Measurements from ENCODE around the gene THAP2. TPM values are rescaled to one million over a fixed set of nuclear protein-coding genes. Genes with fewer than 3 reads are reported as not detected.
A peak's percentile ranks its signal among the peaks of the same experiment; 100 is the strongest.

The THAP2 gene
- 10 to 100 TPM in 5 of 6 donors, 1 to 10 TPM in 1; 6.0 to 17.7 (median 12.2) TPM for polyA plus RNA-seq (ENCODE audit: low read depth in 6 of 6)

- peak; percentile 94 for DNase-seq
- peak within 1 kb of the TSS; percentile 91 to 100 (median 99) for H3K4me3 Mint-ChIP-seq
- no peaks in the 10 kb centered on the region for H3K27me3 Mint-ChIP-seq
- peaks cover 13 to 17% of the 10 kb centered on the region in 2 donors for H3K36me3 Mint-ChIP-seq
- ATAC-seq (ENCODE audit: low read depth in 2 of 2), result peak; percentile 74 to 75
- peak within 1 kb of the TSS; percentile 99 to 100 (median 100) for H3K27ac Mint-ChIP-seq
- no peaks in the 10 kb centered on the region for H3K9me3 Mint-ChIP-seq
- H3K4me1 Mint-ChIP-seq, result peaks cover 45 to 52% (median 45%) of the 10 kb centered on the region in 3 donors
Measured at GRCh38 chr12:71663561-71664410, at the start of gene THAP2, which contains the start of gene ZFC3H1. Gene THAP2 (plus strand): TSS chr12:71664301. CDS start chr12:71664510, 209 bp downstream. Gene ZFC3H1 (minus strand): TSS chr12:71663848. CDS start chr12:71663610, 238 bp downstream.

GRCh38 chr12:71621938-71622337 lies 42.2 kb upstream of the THAP2 start:
- H3K27ac Mint-ChIP-seq, result peak overlapping the region; percentile 4 to 86 (median 28)
- peaks cover 18 to 27% (median 20%) of the 10 kb centered on the region in 3 donors for H3K4me1 Mint-ChIP-seq
- H3K4me3 Mint-ChIP-seq, result no peak overlapping the region
- DNase-seq, result no peak
- peaks cover 35 to 50% of the 10 kb centered on the region in 2 donors for H3K36me3 Mint-ChIP-seq
- no peaks in the 10 kb centered on the region for H3K27me3 Mint-ChIP-seq
- H3K9me3 Mint-ChIP-seq, result no peaks in the 10 kb centered on the region
- ATAC-seq (ENCODE audit: low read depth in 2 of 2), result no peak

- Mint-ChIP-seq H3K27me3 (no peaks in the 10 kb centered on the region), H3K36me3 (peaks cover 19 to 32% of the 10 kb centered on the region in 2 donors), H3K4me3 (peak overlapping the region in 2 of 8 donors; percentile 16 to 51), H3K4me1 (peaks cover 18 to 27% (median 20%) of the 10 kb centered on the region in 3 donors), H3K9me3 (no peaks in the 10 kb centered on the region), H3K27ac (peak overlapping the region in 1 of 6 donors; percentile 27)
- ATAC-seq (ENCODE audit: low read depth in 2 of 2), result no peak
- DNase-seq, result no peak
Measured at GRCh38 chr12:71625476-71625875, 38.6 kb upstream of the THAP2 start.

GRCh38 chr12:71626098-71626497 lies 38.0 kb upstream of the THAP2 start:
- Mint-ChIP-seq H3K36me3 (peaks cover 13 to 26% of the 10 kb centered on the region in 2 donors), H3K9me3 (no peaks in the 10 kb centered on the region), H3K4me1 (peaks cover 14 to 22% (median 18%) of the 10 kb centered on the region in 3 donors), H3K27ac (peak overlapping the region in 5 of 6 donors; percentile 9 to 92 (median 34)), H3K27me3 (no peaks in the 10 kb centered on the region), H3K4me3 (peak overlapping the region in 2 of 8 donors; percentile 0 to 20)
- peak; percentile 40 for DNase-seq
- ATAC-seq (ENCODE audit: low read depth in 2 of 2), result peak; percentile 85 to 87

- no peaks in the 10 kb centered on the region for H3K27me3 Mint-ChIP-seq
- no peaks in the 10 kb centered on the region for H3K9me3 Mint-ChIP-seq
- no peak overlapping the region for H3K4me3 Mint-ChIP-seq
- H3K27ac Mint-ChIP-seq, result peak overlapping the region in 3 of 6 donors; percentile 9 to 77 (median 16)
- H3K36me3 Mint-ChIP-seq, result peaks cover 6 to 20% of the 10 kb centered on the region in 2 donors
- peaks cover 9 to 16% (median 13%) of the 10 kb centered on the region in 3 donors for H3K4me1 Mint-ChIP-seq
- no peak for ATAC-seq (ENCODE audit: low read depth in 2 of 2)
- no peak for DNase-seq
Measured at GRCh38 chr12:71626768-71627167, 37.3 kb upstream of the THAP2 start.

- peaks cover 5 to 21% of the 10 kb centered on the region in 2 donors for H3K36me3 Mint-ChIP-seq
- ATAC-seq (ENCODE audit: low read depth in 2 of 2), result no peak
Measured at GRCh38 chr12:71627438-71628002, 36.6 kb upstream of the THAP2 start.

GRCh38 chr12:71636704-71637115 lies 27.4 kb upstream of the THAP2 start:
- ATAC-seq (ENCODE audit: low read depth in 2 of 2), result peak; percentile 46 to 68
- Mint-ChIP-seq H3K27me3 (no peaks in the 10 kb centered on the region), H3K36me3 (peaks cover 12 to 27% of the 10 kb centered on the region in 2 donors), H3K9me3 (no peaks in the 10 kb centered on the region), H3K27ac (peak overlapping the region in 5 of 6 donors; percentile 36 to 88 (median 73)), H3K4me1 (peaks cover 5 to 8% (median 6%) of the 10 kb centered on the region in 3 donors), H3K4me3 (peak overlapping the region in 1 of 8 donors; percentile 10)
- DNase-seq, result peak; percentile 53

More at GRCh38 chr12:71627438-71628002, 36.6 kb upstream of the THAP2 start:
- peak overlapping the region in 1 of 6 donors; percentile 19 for H3K27ac Mint-ChIP-seq
- no peaks in the 10 kb centered on the region for H3K9me3 Mint-ChIP-seq
- peaks cover 5 to 11% (median 5%) of the 10 kb centered on the region in 3 donors for H3K4me1 Mint-ChIP-seq
- DNase-seq, result no peak
- no peak overlapping the region for H3K4me3 Mint-ChIP-seq
- no peaks in the 10 kb centered on the region for H3K27me3 Mint-ChIP-seq

- no peak overlapping the region for H3K4me3 Mint-ChIP-seq
- peaks cover 5 to 8% (median 6%) of the 10 kb centered on the region in 3 donors for H3K4me1 Mint-ChIP-seq
- H3K27ac Mint-ChIP-seq, result no peak overlapping the region
- no peaks in the 10 kb centered on the region for H3K9me3 Mint-ChIP-seq
- ATAC-seq (ENCODE audit: low read depth in 2 of 2), result no peak
- H3K36me3 Mint-ChIP-seq, result peaks cover 10 to 18% of the 10 kb centered on the region in 2 donors
- H3K27me3 Mint-ChIP-seq, result no peaks in the 10 kb centered on the region
- no peak for DNase-seq
Measured at GRCh38 chr12:71638499-71638898, 25.6 kb upstream of the THAP2 start.

- peaks cover 18 to 20% of the 10 kb centered on the region in 2 donors for H3K36me3 Mint-ChIP-seq
Measured at GRCh38 chr12:71639341-71639760, 24.8 kb upstream of the THAP2 start.

GRCh38 chr12:71640316-71640715 lies 23.8 kb upstream of the THAP2 start:
- no peak overlapping the region for H3K4me3 Mint-ChIP-seq
- peak overlapping the region in 1 of 6 donors; percentile 13 for H3K27ac Mint-ChIP-seq
- peaks cover 9 to 12% (median 10%) of the 10 kb centered on the region in 3 donors for H3K4me1 Mint-ChIP-seq
- no peaks in the 10 kb centered on the region for H3K9me3 Mint-ChIP-seq
- ATAC-seq (ENCODE audit: low read depth in 2 of 2) (no peak), DNase-seq (no peak)
- peaks cover 21 to 25% of the 10 kb centered on the region in 2 donors for H3K36me3 Mint-ChIP-seq
- H3K27me3 Mint-ChIP-seq, result no peaks in the 10 kb centered on the region

More at GRCh38 chr12:71639341-71639760, 24.8 kb upstream of the THAP2 start:
- H3K27ac Mint-ChIP-seq, result peak overlapping the region in 3 of 6 donors; percentile 13 to 80 (median 53)
- ATAC-seq (ENCODE audit: low read depth in 2 of 2), result peak; percentile 27 to 32
- no peaks in the 10 kb centered on the region for H3K9me3 Mint-ChIP-seq
- no peaks in the 10 kb centered on the region for H3K27me3 Mint-ChIP-seq
- peaks cover 5 to 8% (median 6%) of the 10 kb centered on the region in 3 donors for H3K4me1 Mint-ChIP-seq
- no peak for DNase-seq
- H3K4me3 Mint-ChIP-seq, result no peak overlapping the region

- Mint-ChIP-seq H3K27me3 (no peaks in the 10 kb centered on the region), H3K4me3 (no peak overlapping the region), H3K27ac (peak overlapping the region in 1 of 6 donors; percentile 36), H3K36me3 (peaks cover 21 to 26% of the 10 kb centered on the region in 2 donors), H3K9me3 (no peaks in the 10 kb centered on the region), H3K4me1 (peaks cover 12 to 13% (median 13%) of the 10 kb centered on the region in 3 donors)
- ATAC-seq (ENCODE audit: low read depth in 2 of 2) (no peak), DNase-seq (no peak)
Measured at GRCh38 chr12:71641390-71641789, 22.7 kb upstream of the THAP2 start.

- Mint-ChIP-seq H3K4me3 (no peak overlapping the region), H3K27me3 (no peaks in the 10 kb centered on the region), H3K36me3 (peaks cover 17 to 19% of the 10 kb centered on the region in 2 donors), H3K9me3 (no peaks in the 10 kb centered on the region), H3K27ac (peak overlapping the region in 2 of 6 donors; percentile 10 to 22), H3K4me1 (peaks cover 6 to 15% (median 7%) of the 10 kb centered on the region in 3 donors)
- DNase-seq (no peak), ATAC-seq (ENCODE audit: low read depth in 2 of 2) (no peak)
Measured at GRCh38 chr12:71642264-71642663, 21.8 kb upstream of the THAP2 start.

- H3K9me3 Mint-ChIP-seq, result no peaks in the 10 kb centered on the region
- DNase-seq (no peak), ATAC-seq (ENCODE audit: low read depth in 2 of 2) (peak; percentile 25 to 50)
- H3K27ac Mint-ChIP-seq, result peak overlapping the region in 4 of 6 donors; percentile 3 to 91 (median 20)
- peaks cover 17 to 19% of the 10 kb centered on the region in 2 donors for H3K36me3 Mint-ChIP-seq
- no peak overlapping the region for H3K4me3 Mint-ChIP-seq
- peaks cover 5 to 31% (median 19%) of the 10 kb centered on the region in 3 donors for H3K4me1 Mint-ChIP-seq
- no peaks in the 10 kb centered on the region for H3K27me3 Mint-ChIP-seq
Measured at GRCh38 chr12:71645268-71645667, 18.8 kb upstream of the THAP2 start.

Measured in naive B cell (primary cell).